Mesodermal cell (in vitro differentiated cells): Measurements from ENCODE around the gene SLC19A1.

Experiments
- H3K27ac ChIP-seq: 2 replicates; pipeline ENCODE4 v1.7.0; 2013; ENCODE audit warnings: mild to moderate bottlenecking, low read depth, low read length, moderate library complexity; ENCODE audit not compliant: severe bottlenecking
- H3K36me3 ChIP-seq: 2 replicates; pipeline ENCODE4 v1.7.1; 2013; ENCODE audit warnings: mild to moderate bottlenecking, low read length, moderate library complexity; ENCODE audit not compliant: control insufficient read depth, insufficient read depth
- H3K4me1 ChIP-seq: one replicate; pipeline ENCODE4 v1.7.1; 2013; ENCODE audit warnings: mild to moderate bottlenecking, low read length; ENCODE audit not compliant: insufficient read depth, control insufficient read depth, poor library complexity, severe bottlenecking
- H3K4me3 ChIP-seq: 2 replicates; pipeline ENCODE4 v1.7.0; 2013; ENCODE audit warnings: low read length, control low read depth, mild to moderate bottlenecking; ENCODE audit not compliant: insufficient read depth, poor library complexity, severe bottlenecking; ENCODE audit errors: extremely low read depth
- H3K9me3 ChIP-seq: 2 replicates; pipeline ENCODE4 v1.7.1; 2013; ENCODE audit warnings: mild to moderate bottlenecking, low read length, moderate library complexity; ENCODE audit not compliant: control insufficient read depth
- WGBS, 2 experiments: methylation state at CpG; one replicate each; pipeline ENCODE4 v1.1.5; 2013; ENCODE audit warnings: missing lambda C conversion rate in 2 of 2; ENCODE audit not compliant: insufficient coverage in 2 of 2; 5-methylcytosine and 5-hydroxymethylcytosine counted together

The SLC19A1 gene

GRCh38 chr21:45583831-45584509 lies 41.7 kb upstream of the SLC19A1 start:
- 89 to 92% methylated on average over 9 to 10 of the region's 10 CpGs for WGBS, 2 experiments
- peaks cover 51% of the 10 kb centered on the region for H3K9me3 ChIP-seq
- H3K4me1 ChIP-seq = no peaks in the 10 kb centered on the region
- H3K27ac ChIP-seq = no peak overlapping the region
- H3K4me3 ChIP-seq = no peak overlapping the region
- H3K36me3 ChIP-seq = no peaks in the 10 kb centered on the region

GRCh38 chr21:45582128-45582527 lies 39.9 kb upstream of the SLC19A1 start:
- peaks cover 38% of the 10 kb centered on the region for H3K9me3 ChIP-seq
- H3K4me3 ChIP-seq = no peak overlapping the region
- H3K4me1 ChIP-seq = no peaks in the 10 kb centered on the region
- H3K36me3 ChIP-seq = no peaks in the 10 kb centered on the region
- WGBS, 2 experiments = 90 to 91% methylated on average over 3 of the region's 5 CpGs
- H3K27ac ChIP-seq = no peak overlapping the region

- H3K4me3 ChIP-seq = no peak overlapping the region
- 87 to 95% methylated on average over 12 to 13 of the region's 13 CpGs for WGBS, 2 experiments
- no peaks in the 10 kb centered on the region for H3K36me3 ChIP-seq
- H3K9me3 ChIP-seq = peaks cover 30% of the 10 kb centered on the region
- no peaks in the 10 kb centered on the region for H3K4me1 ChIP-seq
- H3K27ac ChIP-seq = no peak overlapping the region
Observed at GRCh38 chr21:45581322-45581712, 39.1 kb upstream of the SLC19A1 start.

- no peak overlapping the region for H3K4me3 ChIP-seq
- no peaks in the 10 kb centered on the region for H3K4me1 ChIP-seq
- H3K27ac ChIP-seq = no peak overlapping the region
- WGBS, 2 experiments = 63 to 69% methylated on average over 28 to 33 of the region's 33 CpGs
- peaks cover 25% of the 10 kb centered on the region for H3K9me3 ChIP-seq
- H3K36me3 ChIP-seq = no peaks in the 10 kb centered on the region
Observed at GRCh38 chr21:45580576-45581321, 38.5 kb upstream of the SLC19A1 start.

GRCh38 chr21:45580181-45580575 lies 37.9 kb upstream of the SLC19A1 start:
- 92% methylated on average over 8 of the region's 8 CpGs for WGBS, 2 experiments
- Histone ChIP-seq H3K27ac (no peak overlapping the region), H3K4me1 (no peaks in the 10 kb centered on the region), H3K36me3 (no peaks in the 10 kb centered on the region), H3K4me3 (no peak overlapping the region), H3K9me3 (peaks cover 25% of the 10 kb centered on the region)

- Histone ChIP-seq H3K27ac (no peak overlapping the region), H3K4me3 (no peak overlapping the region), H3K36me3 (no peaks in the 10 kb centered on the region), H3K9me3 (peaks cover 21% of the 10 kb centered on the region), H3K4me1 (no peaks in the 10 kb centered on the region)
- WGBS, 2 experiments = 95 to 97% methylated on average over 27 to 29 of the region's 29 CpGs
Observed at GRCh38 chr21:45579383-45580180, 37.3 kb upstream of the SLC19A1 start.

- 93 to 96% methylated on average over 16 to 17 of the region's 21 CpGs for WGBS, 2 experiments
- Histone ChIP-seq H3K4me1 (no peaks in the 10 kb centered on the region), H3K36me3 (no peaks in the 10 kb centered on the region), H3K4me3 (no peak overlapping the region), H3K27ac (no peak overlapping the region), H3K9me3 (peaks cover 17% of the 10 kb centered on the region)
Observed at GRCh38 chr21:45578811-45579381, 36.7 kb upstream of the SLC19A1 start.

GRCh38 chr21:45578176-45578801 lies 36.0 kb upstream of the SLC19A1 start:
- Histone ChIP-seq H3K27ac (no peak overlapping the region), H3K36me3 (no peaks in the 10 kb centered on the region), H3K9me3 (peaks cover 14% of the 10 kb centered on the region), H3K4me3 (no peak overlapping the region), H3K4me1 (no peaks in the 10 kb centered on the region)
- WGBS, 2 experiments = 89 to 93% methylated on average over 21 of the region's 21 CpGs

GRCh38 chr21:45577801-45578175 lies 35.5 kb upstream of the SLC19A1 start:
- H3K36me3 ChIP-seq = no peaks in the 10 kb centered on the region
- H3K4me3 ChIP-seq = no peak overlapping the region
- H3K9me3 ChIP-seq = peaks cover 9% of the 10 kb centered on the region
- no peak overlapping the region for H3K27ac ChIP-seq
- whole genome bisulfite sequencing, 2 experiments = 87 to 90% methylated on average over 6 to 12 of the region's 12 CpGs
- no peaks in the 10 kb centered on the region for H3K4me1 ChIP-seq
